HCT116 (cell line): ENCODE data around the gene IRF2BP2. TPM values are rescaled to one million over a fixed set of nuclear protein-coding genes. Genes with fewer than 3 reads are reported as not detected.
A peak's percentile ranks its signal among the peaks of the same experiment; 100 is the strongest.

Experiments
- ATAC-seq: fragments of 200-7000 bp; cut with Tn5 transposase; 2 replicates; pipeline ENCODE4 v1.9.1; 2020; ENCODE audit warnings: mild to moderate bottlenecking, moderate library complexity
- BruUV-seq: library from RNA; stranded (reverse); fragments of 400-500 nt; replicated peaks from 2 replicates; lab custom pipeline; 2021; lab: Mats Ljungman, UMichigan
- CTCF ChIA-PET: fragments of 300-600 bp; sonication (Branson Sonifier 250); formaldehyde crosslinking; loops from one replicate; lab custom pipeline; 2021; ENCODE audit warnings: antibody characterized with exemption; lab: Charles Lee
- POLR2A ChIA-PET: fragments of 300-600, 350-600 bp; sonication (Branson Sonifier 250); formaldehyde crosslinking; loops from one replicate; lab custom pipeline; 2021; ENCODE audit warnings: antibody characterized with exemption; lab: Charles Lee
- RAD21 ChIA-PET, 2 experiments: fragments of 300-600 bp; sonication (Branson Sonifier 250); formaldehyde crosslinking; loops; one replicate each; lab custom pipeline; 2023; ENCODE audit warnings: low total read pairs in 2 of 2; ENCODE audit not compliant: uncharacterized antibody in 2 of 2, unreplicated experiment in 2 of 2, low non-redundant PET in 1 of 2; lab: Charles Lee
- DNase-seq: peaks from one replicate; pipeline ENCODE4 v3.0.0-alpha.2; 2010; ENCODE audit warnings: low read depth, low spot score
- H2AFZ ChIP-seq: fragments of 200-600 bp; shearing (Covaris generic), sonication (generic); 2 replicates; pipeline ENCODE4 v1.6.1; 2017; ENCODE audit warnings: low read depth, mixed run types, mixed read lengths, antibody characterized with exemption, low read length; ENCODE audit not compliant: poor library complexity, severe bottlenecking
- H3K27ac ChIP-seq: 2 replicates; pipeline ENCODE4 v1.5.1; 2012; ENCODE audit warnings: low read depth, low read length
- H3K27me3 ChIP-seq: fragments of 200-600 bp; sonication (generic); 2 replicates; pipeline ENCODE4 v1.6.1; 2016; ENCODE audit warnings: mixed run types, low read length, mixed read lengths; ENCODE audit not compliant: insufficient read depth
- H3K36me3 ChIP-seq, 2 experiments: fragments of 200-500 bp in 1 of 2; fragments of 200-600 bp in 1 of 2; sonication (Bioruptor generic) in 1 of 2; sonication (generic) in 1 of 2; 2 replicates each; pipeline versions ENCODE4 v1.5.1 to v1.6.1; 2014 to 2016; ENCODE audit warnings: low read length in 2 of 2, inconsistent platforms in 1 of 2, mixed read lengths in 1 of 2, mixed run types in 1 of 2; ENCODE audit not compliant: insufficient read depth in 2 of 2, control insufficient read depth in 1 of 2
- H3K4me1 ChIP-seq, 2 experiments: fragments of 200-600 bp in 1 of 2; sonication (generic) in 1 of 2; 2 replicates each; pipeline versions ENCODE4 v1.5.1 to v1.6.1; 2012 to 2017; ENCODE audit warnings: low read length in 2 of 2, inconsistent platforms in 1 of 2, mild to moderate bottlenecking in 1 of 2, mixed read lengths in 1 of 2, mixed run types in 1 of 2, moderate library complexity in 1 of 2; ENCODE audit not compliant: insufficient read depth in 2 of 2, control insufficient read depth in 1 of 2
- H3K4me2 ChIP-seq: fragments of 200-600 bp; sonication (generic); 2 replicates; pipeline ENCODE4 v1.6.1; 2017; ENCODE audit warnings: mixed run types, low read length, mixed read lengths
- H3K4me3 ChIP-seq, 2 experiments: fragments of 200-600 bp in 1 of 2; sonication (generic) in 1 of 2; replicated peaks in 1 of 2; 2 replicates each; pipeline ENCODE4 v1.5.1; 2011 to 2016; ENCODE audit warnings: low read length in 2 of 2, control low read depth in 1 of 2, low read depth in 1 of 2, mild to moderate bottlenecking in 1 of 2, mixed read lengths in 1 of 2, mixed run types in 1 of 2
- H3K79me2 ChIP-seq: fragments of 200-600 bp; sonication (generic); 2 replicates; pipeline ENCODE4 v1.6.1; 2017; ENCODE audit warnings: mild to moderate bottlenecking, mixed run types, low read length, moderate library complexity, mixed read lengths; ENCODE audit not compliant: insufficient read depth
- H3K9ac ChIP-seq: fragments of 200-600 bp; sonication (generic); 2 replicates; pipeline ENCODE4 v1.6.1; 2016; ENCODE audit warnings: low read length, mixed read lengths
- H3K9me2 ChIP-seq: fragments of 200-600 bp; sonication (generic), shearing (Covaris generic); 2 replicates; pipeline ENCODE4 v1.6.1; 2017; ENCODE audit warnings: mixed run types, mild to moderate bottlenecking, moderate library complexity; ENCODE audit not compliant: insufficient read depth
- H3K9me3 ChIP-seq, 2 experiments: fragments of 200-500 bp in 1 of 2; fragments of 200-600 bp in 1 of 2; sonication (Bioruptor generic) in 1 of 2; sonication (generic) in 1 of 2; 2 replicates each; pipeline ENCODE4 v1.6.1; 2014 to 2017; ENCODE audit warnings: low read length in 2 of 2, mixed read lengths in 2 of 2, inconsistent platforms in 1 of 2, low read depth in 1 of 2, mild to moderate bottlenecking in 1 of 2, mixed run types in 1 of 2, moderate library complexity in 1 of 2; ENCODE audit not compliant: control insufficient read depth in 1 of 2, insufficient read depth in 1 of 2
- H4K20me1 ChIP-seq: fragments of 200-600 bp; sonication (generic), shearing (Covaris generic); 2 replicates; pipeline ENCODE4 v1.6.1; 2017; ENCODE audit warnings: mixed run types, mild to moderate bottlenecking, moderate library complexity; ENCODE audit not compliant: insufficient read depth
- CEBPB ChIP-seq: IDR thresholded peaks from 2 replicates; pipeline ENCODE4 v1.6.1; 2012; ENCODE audit warnings: low read depth
- ELF1 ChIP-seq: IDR thresholded peaks from 2 replicates; pipeline ENCODE4 v1.6.1; 2012; ENCODE audit warnings: low read depth, borderline replicate concordance
- EZH2phosphoT487 ChIP-seq: fragments of 200-600 bp; IDR thresholded peaks from 2 replicates; pipeline ENCODE4 v1.6.1; 2018; ENCODE audit warnings: antibody characterized with exemption, borderline replicate concordance
- FOSL1 ChIP-seq: IDR thresholded peaks from 2 replicates; pipeline ENCODE4 v1.6.1; 2012; ENCODE audit warnings: low read depth
- RAD21 ChIP-seq: IDR thresholded peaks from 2 replicates; pipeline ENCODE4 v1.6.1; 2012; ENCODE audit warnings: low read depth, mild to moderate bottlenecking
- TCF7L2 ChIP-seq: IDR thresholded peaks from 2 replicates; pipeline ENCODE4 v1.7.0; 2011; ENCODE audit warnings: borderline replicate concordance, inconsistent platforms; ENCODE audit not compliant: insufficient read depth, insufficient read length; ENCODE audit errors: extremely low read depth
- intact Hi-C: fragments of 100-400 bp; cut with micrococcal nuclease; formaldehyde crosslinking; loops from 2 replicates; pipeline ENCODE4 v1.10.0; 2022
- total RNA-seq: library from RNA; stranded (reverse); gene quantifications from one replicate; pipeline ENCODE4 v1.2.1, GENCODE V29; 2021; ENCODE audit not compliant: unreplicated experiment
- TF ChIP-seq, protein P1 (sequence below): IDR thresholded peaks from 2 replicates; pipeline ENCODE4 v1.6.1; 2012; ENCODE audit warnings: low read depth

The IRF2BP2 gene
- total RNA-seq, 1 experiment from 2014 or later: 61.3 TPM

DNA sequence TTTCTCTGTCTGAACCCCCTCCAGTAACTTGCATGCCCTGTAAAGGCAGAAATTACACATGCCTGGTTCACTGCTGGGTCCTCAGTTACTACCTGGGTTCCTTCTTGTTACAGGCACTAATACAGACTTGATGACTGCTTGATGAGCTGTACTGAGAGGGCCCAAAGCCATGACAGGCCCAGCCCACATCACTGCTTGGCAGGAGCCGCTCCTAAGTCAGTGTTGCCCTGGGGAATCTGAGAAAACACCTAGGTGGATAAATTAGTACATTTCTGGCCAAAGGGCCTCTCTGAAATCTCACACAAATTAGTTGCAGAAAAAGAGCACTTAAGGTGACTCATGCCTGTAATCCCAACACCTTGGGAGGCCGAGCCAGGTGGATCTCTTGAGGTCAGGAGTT, 37.8 kb upstream of the IRF2BP2 start:
- intact Hi-C loops: no loop called here
- Histone ChIP-seq H3K79me2 (no peaks in the 10 kb centered on the region), H3K9me2 (no peaks in the 10 kb centered on the region), H3K27ac (no peak overlapping the region), H3K36me3 (no peaks in the 10 kb centered on the region), H3K4me3 (no peak overlapping the region), H3K9me3 (peaks cover 0 to 10% of the 10 kb centered on the region in 2 experiments; a peak in 1 of 4 replicates), H2AFZ (no peak overlapping the region), H4K20me1 (no peaks in the 10 kb centered on the region), H3K9ac (no peak overlapping the region)
- ChIA-PET CTCF (no interaction called here), RAD21 (no interaction called here), POLR2A (no interaction called here)
- DNase-seq (no peak), ATAC-seq (no peak)
- TF ChIP-seq FOSL1: peak; percentile 24; the same call in 1 of the 2 replicates
- TF ChIP-seq RAD21: no peak
- TF ChIP-seq, all 23 proteins: peak for 1
- peaks cover 0 to 13% of the 10 kb centered on the region in 2 experiments; a peak in 2 of 4 replicates for H3K4me1 ChIP-seq
- BruUV-seq: no TSS peak
- H3K27me3 ChIP-seq: no peaks in the 10 kb centered on the region
- peak overlapping the region; percentile 23 for H3K4me2 ChIP-seq

DNA sequence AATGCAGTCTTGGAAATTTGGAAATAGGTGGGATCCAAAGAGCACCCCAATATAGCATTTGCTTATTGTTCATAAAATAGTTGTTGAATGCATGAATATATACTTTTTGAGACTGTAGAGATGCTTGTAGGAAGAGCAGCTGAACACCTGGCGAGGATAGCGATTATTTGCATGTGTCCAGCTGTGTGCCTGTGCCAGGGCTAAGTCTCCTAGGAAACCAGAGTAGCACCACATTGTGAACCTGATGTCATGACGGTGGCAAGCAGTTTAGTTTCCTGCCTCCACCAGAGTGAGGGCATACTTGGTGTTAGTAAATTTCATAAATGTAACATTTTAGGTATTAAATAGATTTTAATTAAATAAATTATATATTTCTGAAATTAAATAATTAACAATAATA, 37.3 kb upstream of the IRF2BP2 start:
- TF ChIP-seq ELF1 (no peak), CEBPB (no peak), TCF7L2 (no peak), EZH2phosphoT487 (no peak)
- TF ChIP-seq, protein P1, sequence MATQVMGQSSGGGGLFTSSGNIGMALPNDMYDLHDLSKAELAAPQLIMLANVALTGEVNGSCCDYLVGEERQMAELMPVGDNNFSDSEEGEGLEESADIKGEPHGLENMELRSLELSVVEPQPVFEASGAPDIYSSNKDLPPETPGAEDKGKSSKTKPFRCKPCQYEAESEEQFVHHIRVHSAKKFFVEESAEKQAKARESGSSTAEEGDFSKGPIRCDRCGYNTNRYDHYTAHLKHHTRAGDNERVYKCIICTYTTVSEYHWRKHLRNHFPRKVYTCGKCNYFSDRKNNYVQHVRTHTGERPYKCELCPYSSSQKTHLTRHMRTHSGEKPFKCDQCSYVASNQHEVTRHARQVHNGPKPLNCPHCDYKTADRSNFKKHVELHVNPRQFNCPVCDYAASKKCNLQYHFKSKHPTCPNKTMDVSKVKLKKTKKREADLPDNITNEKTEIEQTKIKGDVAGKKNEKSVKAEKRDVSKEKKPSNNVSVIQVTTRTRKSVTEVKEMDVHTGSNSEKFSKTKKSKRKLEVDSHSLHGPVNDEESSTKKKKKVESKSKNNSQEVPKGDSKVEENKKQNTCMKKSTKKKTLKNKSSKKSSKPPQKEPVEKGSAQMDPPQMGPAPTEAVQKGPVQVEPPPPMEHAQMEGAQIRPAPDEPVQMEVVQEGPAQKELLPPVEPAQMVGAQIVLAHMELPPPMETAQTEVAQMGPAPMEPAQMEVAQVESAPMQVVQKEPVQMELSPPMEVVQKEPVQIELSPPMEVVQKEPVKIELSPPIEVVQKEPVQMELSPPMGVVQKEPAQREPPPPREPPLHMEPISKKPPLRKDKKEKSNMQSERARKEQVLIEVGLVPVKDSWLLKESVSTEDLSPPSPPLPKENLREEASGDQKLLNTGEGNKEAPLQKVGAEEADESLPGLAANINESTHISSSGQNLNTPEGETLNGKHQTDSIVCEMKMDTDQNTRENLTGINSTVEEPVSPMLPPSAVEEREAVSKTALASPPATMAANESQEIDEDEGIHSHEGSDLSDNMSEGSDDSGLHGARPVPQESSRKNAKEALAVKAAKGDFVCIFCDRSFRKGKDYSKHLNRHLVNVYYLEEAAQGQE: no peak
- H4K20me1 ChIP-seq: no peaks in the 10 kb centered on the region
- no peak overlapping the region for H3K4me3 ChIP-seq
- H3K4me2 ChIP-seq: no peak overlapping the region
- RAD21 ChIA-PET: no interaction called here
- no peak overlapping the region for H3K27ac ChIP-seq
- no TSS peak for BruUV-seq
- H3K9me3 ChIP-seq: peaks cover 0 to 10% of the 10 kb centered on the region in 2 experiments; a peak in 1 of 4 replicates
- H3K79me2 ChIP-seq: no peaks in the 10 kb centered on the region
- H3K27me3 ChIP-seq: no peaks in the 10 kb centered on the region
- POLR2A ChIA-PET: no interaction called here
- no peak overlapping the region for H3K9ac ChIP-seq
- no peak for DNase-seq
- CTCF ChIA-PET: no interaction called here
- H3K4me1 ChIP-seq: peaks cover 0 to 13% of the 10 kb centered on the region in 2 experiments; a peak in 2 of 4 replicates
- H2AFZ ChIP-seq: no peak overlapping the region
- intact Hi-C loops: no loop called here
- no peaks in the 10 kb centered on the region for H3K9me2 ChIP-seq
- no peaks in the 10 kb centered on the region for H3K36me3 ChIP-seq
- ATAC-seq: no peak
